ENCODE results near the gene ARL6IP1. TPM values are rescaled to one million over a fixed set of nuclear protein-coding genes. Genes with fewer than 3 reads are reported as not detected.
"Not testable (repeated sequence)": the region's sequence is repeated elsewhere in the genome, so short reads cannot be mapped to it uniquely, and the experiment has no call there.

ARL6IP1 gene
- total RNA-seq, 2 experiments from 2014 or later = 264 to 277 TPM

- no peak overlapping the region for H3K4me3 Mint-ChIP-seq
- H3K4me1 Mint-ChIP-seq = peaks cover 49% of the 10 kb centered on the region
- no peaks in the 10 kb centered on the region for H3K27me3 Mint-ChIP-seq
- H3K9me3 Mint-ChIP-seq = no peaks in the 10 kb centered on the region
- H3K36me3 Mint-ChIP-seq (ENCODE audit: low read depth) = peaks cover 90% of the 10 kb centered on the region
- no peak overlapping the region for H3K27ac Mint-ChIP-seq
- ChIA-PET CTCF (interaction anchor here (0.7 to 9.3 kb wide), 2 partner anchors 8 to 9 kb away, joined by 5 to 144 read pairs; partner anchors contain the start of gene ARL6IP1), POLR2A (interaction anchor here (13.9 kb wide), 1 partner anchor 9 kb away, joined by 398 read pairs; the partner anchor contains the start of gene ARL6IP1)
- DNase-seq = no peak
Measured at GRCh38 chr16:18792836-18793433, 8.4 kb downstream of the ARL6IP1 start.

GRCh38 chr16:18789850-18790706 lies 11.3 kb downstream of the ARL6IP1 start, which contains the start of gene RPS15A:
RPS15A (minus strand) TSS chr16:18790334; CDS start chr16:18789113, 1,221 bp downstream.
- no peaks in the 10 kb centered on the region for H3K9me3 Mint-ChIP-seq
- POLR2A ChIA-PET = interaction anchor here (0.6 to 13.9 kb wide), 16 partner anchors 12 to 1430 kb away, joined by 3 to 398 read pairs (median 4); partner anchors contain the start of genes ARL6IP1, COQ7, SMG1 and VPS35L
- peaks cover 93% of the 10 kb centered on the region for H3K36me3 Mint-ChIP-seq (ENCODE audit: low read depth)
- CTCF ChIA-PET = interaction anchor here (0.6 to 9.3 kb wide), 4 partner anchors 12 to 322 kb away, joined by 3 to 144 read pairs (median 4); partner anchors contain the start of gene ARL6IP1
- DNase-seq = peak; percentile 95
- peak within 1 kb of the TSS; percentile 88 for H3K4me3 Mint-ChIP-seq
- peaks cover 60% of the 10 kb centered on the region for H3K4me1 Mint-ChIP-seq
- H3K27me3 Mint-ChIP-seq = no peaks in the 10 kb centered on the region
- peak within 1 kb of the TSS; percentile 82 for H3K27ac Mint-ChIP-seq

GRCh38 chr16:18789515-18789849 lies 11.9 kb downstream of the ARL6IP1 start:
- H3K4me3 Mint-ChIP-seq = peak overlapping the region; percentile 88
- ChIA-PET CTCF (interaction anchor here (0.6 to 9.3 kb wide), 2 partner anchors 13 to 25 kb away, joined by 3 to 144 read pairs; partner anchors contain the start of gene ARL6IP1), POLR2A (interaction anchor here (0.9 to 13.9 kb wide), 12 partner anchors 13 to 1423 kb away, joined by 3 to 398 read pairs (median 5); partner anchors contain the start of genes ARL6IP1, COQ7, SMG1 and VPS35L)
- peak overlapping the region; percentile 82 for H3K27ac Mint-ChIP-seq
- no peaks in the 10 kb centered on the region for H3K9me3 Mint-ChIP-seq
- DNase-seq = no peak
- H3K27me3 Mint-ChIP-seq = no peaks in the 10 kb centered on the region
- peaks cover 95% of the 10 kb centered on the region for H3K36me3 Mint-ChIP-seq (ENCODE audit: low read depth)
- peaks cover 66% of the 10 kb centered on the region for H3K4me1 Mint-ChIP-seq

- Mint-ChIP-seq H3K4me3 (peak overlapping the region; percentile 88), H3K27me3 (no peaks in the 10 kb centered on the region), H3K9me3 (no peaks in the 10 kb centered on the region), H3K27ac (peak overlapping the region; percentile 82), H3K36me3 (ENCODE audit: low read depth) (peaks cover 93% of the 10 kb centered on the region), H3K4me1 (peaks cover 65% of the 10 kb centered on the region)
- ChIA-PET CTCF (interaction anchor here (1.4 to 9.3 kb wide), 2 partner anchors 13 to 32 kb away, joined by 3 to 144 read pairs; partner anchors contain the start of gene ARL6IP1), POLR2A (interaction anchor here (0.7 to 13.9 kb wide), 13 partner anchors 13 to 766 kb away, joined by 3 to 398 read pairs (median 5); partner anchors contain the start of genes ARL6IP1, COQ7, SMG1 and VPS35L)
- DNase-seq = no peak
Measured at GRCh38 chr16:18788828-18789514, 12.4 kb downstream of the ARL6IP1 start.

GRCh38 chr16:18784917-18785623 lies 16.3 kb downstream of the ARL6IP1 start:
- no peak for DNase-seq
- Mint-ChIP-seq H3K9me3 (no peaks in the 10 kb centered on the region), H3K36me3 (ENCODE audit: low read depth) (peaks cover 74% of the 10 kb centered on the region), H3K27ac (peak overlapping the region; percentile 52), H3K4me1 (peaks cover 58% of the 10 kb centered on the region), H3K4me3 (peak overlapping the region; percentile 56), H3K27me3 (no peaks in the 10 kb centered on the region)
- ChIA-PET POLR2A (interaction anchor here (13.9 kb wide), 1 partner anchor 17 kb away, joined by 398 read pairs; the partner anchor contains the start of gene ARL6IP1), CTCF (interaction anchor here (1.3 to 9.3 kb wide), 2 partner anchors 17 to 184 kb away, joined by 5 to 144 read pairs; partner anchors contain the start of gene ARL6IP1)

GRCh38 chr16:18783430-18784341 lies 17.7 kb downstream of the ARL6IP1 start:
- Mint-ChIP-seq H3K4me3 (no peak overlapping the region), H3K27ac (peak overlapping the region; percentile 33), H3K27me3 (no peaks in the 10 kb centered on the region), H3K36me3 (ENCODE audit: low read depth) (peaks cover 60% of the 10 kb centered on the region), H3K9me3 (no peaks in the 10 kb centered on the region), H3K4me1 (peaks cover 56% of the 10 kb centered on the region)
- ChIA-PET CTCF (interaction anchor here (9.3 kb wide), 1 partner anchor 18 kb away, joined by 144 read pairs; the partner anchor contains the start of gene ARL6IP1), POLR2A (interaction anchor here (0.6 to 13.9 kb wide), 4 partner anchors 16 to 168 kb away, joined by 3 to 398 read pairs (median 4); partner anchors contain the start of gene ARL6IP1)
- DNase-seq = no peak

GRCh38 chr16:18782697-18783429 lies 18.5 kb downstream of the ARL6IP1 start:
- CTCF ChIA-PET = no interaction called here
- Mint-ChIP-seq H3K9me3 (no peaks in the 10 kb centered on the region), H3K27me3 (no peaks in the 10 kb centered on the region), H3K36me3 (ENCODE audit: low read depth) (peaks cover 52% of the 10 kb centered on the region), H3K27ac (peak overlapping the region; percentile 33), H3K4me1 (peaks cover 48% of the 10 kb centered on the region), H3K4me3 (no peak overlapping the region)
- peak; percentile 38 for DNase-seq
- POLR2A ChIA-PET = interaction anchor here (1.2 to 13.9 kb wide), 2 partner anchors 16 to 19 kb away, joined by 4 to 398 read pairs; partner anchors contain the start of gene ARL6IP1

GRCh38 chr16:18781232-18781631 lies 20.1 kb downstream of the ARL6IP1 start:
- H3K27me3 Mint-ChIP-seq, H3K4me3 Mint-ChIP-seq, DNase-seq, H3K27ac Mint-ChIP-seq, H3K9me3 Mint-ChIP-seq, CTCF ChIA-PET, POLR2A ChIA-PET: not testable (repeated sequence)
- peaks cover 39% of the 10 kb centered on the region for H3K36me3 Mint-ChIP-seq (ENCODE audit: low read depth)
- peaks cover 33% of the 10 kb centered on the region for H3K4me1 Mint-ChIP-seq

GRCh38 chr16:18780460-18781026 lies 20.8 kb downstream of the ARL6IP1 start:
- H3K27me3 Mint-ChIP-seq, CTCF ChIA-PET, H3K27ac Mint-ChIP-seq, DNase-seq, POLR2A ChIA-PET, H3K9me3 Mint-ChIP-seq, H3K4me3 Mint-ChIP-seq: not testable (repeated sequence)
- H3K36me3 Mint-ChIP-seq (ENCODE audit: low read depth) = peaks cover 32% of the 10 kb centered on the region
- peaks cover 26% of the 10 kb centered on the region for H3K4me1 Mint-ChIP-seq

GRCh38 chr16:18777664-18778063 lies 23.7 kb downstream of the ARL6IP1 start:
- H3K4me3 Mint-ChIP-seq; H3K27ac Mint-ChIP-seq; H3K27me3 Mint-ChIP-seq; H3K9me3 Mint-ChIP-seq; H3K36me3 Mint-ChIP-seq (ENCODE audit: low read depth); H3K4me1 Mint-ChIP-seq; POLR2A ChIA-PET; CTCF ChIA-PET; DNase-seq: not testable (repeated sequence)
